ENCODE data around the gene BIRC6.
"Not testable (repeated sequence)": the region's sequence is repeated elsewhere in the genome, so short reads cannot be mapped to it uniquely, and the experiment has no call there.

BIRC6 gene

GRCh38 chr2:32356681-32357317 is at the start of gene BIRC6:
Gene BIRC6 (plus strand): TSS chr2:32357023. CDS start chr2:32357162, 139 bp downstream.
- Mint-ChIP-seq H3K4me3 (peak within 1 kb of the TSS; percentile 85), H3K27me3 (ENCODE audit: low read depth) (no peaks in the 10 kb centered on the region), H3K27ac (peak within 1 kb of the TSS; percentile 98), H3K4me1 (ENCODE audit: low read depth) (peaks cover 32% of the 10 kb centered on the region), H3K36me3 (ENCODE audit: low read depth) (peaks cover 26% of the 10 kb centered on the region), H3K9me3 (no peaks in the 10 kb centered on the region)
- DNase-seq (ENCODE audit: low spot score), result peak; percentile 97

GRCh38 chr2:32310577-32310976 is 46.2 kb upstream of the BIRC6 start:
- no peaks in the 10 kb centered on the region for H3K9me3 Mint-ChIP-seq
- no peak overlapping the region for H3K27ac Mint-ChIP-seq
- DNase-seq (ENCODE audit: low spot score), result no peak
- no peaks in the 10 kb centered on the region for H3K27me3 Mint-ChIP-seq (ENCODE audit: low read depth)
- H3K4me1 Mint-ChIP-seq (ENCODE audit: low read depth), result no peaks in the 10 kb centered on the region
- H3K4me3 Mint-ChIP-seq, result no peak overlapping the region
- H3K36me3 Mint-ChIP-seq (ENCODE audit: low read depth), result peaks cover 6% of the 10 kb centered on the region

- no peaks in the 10 kb centered on the region for H3K4me1 Mint-ChIP-seq (ENCODE audit: low read depth)
- DNase-seq (ENCODE audit: low spot score), result no peak
- no peaks in the 10 kb centered on the region for H3K9me3 Mint-ChIP-seq
- H3K27me3 Mint-ChIP-seq (ENCODE audit: low read depth), result no peaks in the 10 kb centered on the region
- no peak overlapping the region for H3K4me3 Mint-ChIP-seq
- no peaks in the 10 kb centered on the region for H3K36me3 Mint-ChIP-seq (ENCODE audit: low read depth)
- no peak overlapping the region for H3K27ac Mint-ChIP-seq
Observed at GRCh38 chr2:32314886-32315285, 41.9 kb upstream of the BIRC6 start.

- not testable (repeated sequence) for H3K4me3 Mint-ChIP-seq; H3K36me3 Mint-ChIP-seq (ENCODE audit: low read depth); H3K27ac Mint-ChIP-seq; H3K9me3 Mint-ChIP-seq; H3K4me1 Mint-ChIP-seq (ENCODE audit: low read depth); H3K27me3 Mint-ChIP-seq (ENCODE audit: low read depth); DNase-seq (ENCODE audit: low spot score)
Observed at GRCh38 chr2:32328679-32329078, 28.1 kb upstream of the BIRC6 start.

GRCh38 chr2:32329180-32329980 is 27.4 kb upstream of the BIRC6 start:
- not testable (repeated sequence) for H3K27me3 Mint-ChIP-seq (ENCODE audit: low read depth); H3K36me3 Mint-ChIP-seq (ENCODE audit: low read depth); H3K9me3 Mint-ChIP-seq; H3K4me1 Mint-ChIP-seq (ENCODE audit: low read depth); H3K27ac Mint-ChIP-seq; DNase-seq (ENCODE audit: low spot score); H3K4me3 Mint-ChIP-seq

GRCh38 chr2:32330136-32330535 is 26.7 kb upstream of the BIRC6 start:
- no peaks in the 10 kb centered on the region for H3K4me1 Mint-ChIP-seq (ENCODE audit: low read depth)

GRCh38 chr2:32342801-32343200 is 14.0 kb upstream of the BIRC6 start:
- Mint-ChIP-seq H3K4me3 (no peak overlapping the region), H3K9me3 (no peaks in the 10 kb centered on the region), H3K27me3 (ENCODE audit: low read depth) (no peaks in the 10 kb centered on the region), H3K27ac (no peak overlapping the region), H3K4me1 (ENCODE audit: low read depth) (no peaks in the 10 kb centered on the region), H3K36me3 (ENCODE audit: low read depth) (no peaks in the 10 kb centered on the region)
- no peak for DNase-seq (ENCODE audit: low spot score)

More at GRCh38 chr2:32330136-32330535, 26.7 kb upstream of the BIRC6 start:
- H3K27me3 Mint-ChIP-seq (ENCODE audit: low read depth), result no peaks in the 10 kb centered on the region
- H3K4me3 Mint-ChIP-seq, result no peak overlapping the region
- no peak overlapping the region for H3K27ac Mint-ChIP-seq
- no peak for DNase-seq (ENCODE audit: low spot score)
- no peaks in the 10 kb centered on the region for H3K9me3 Mint-ChIP-seq
- no peaks in the 10 kb centered on the region for H3K36me3 Mint-ChIP-seq (ENCODE audit: low read depth)

- H3K4me3 Mint-ChIP-seq; H3K36me3 Mint-ChIP-seq (ENCODE audit: low read depth); H3K9me3 Mint-ChIP-seq; H3K27me3 Mint-ChIP-seq (ENCODE audit: low read depth); H3K27ac Mint-ChIP-seq; DNase-seq (ENCODE audit: low spot score); H3K4me1 Mint-ChIP-seq (ENCODE audit: low read depth): not testable (repeated sequence)
Observed at GRCh38 chr2:32350797-32351196, 6.0 kb upstream of the BIRC6 start.

GRCh38 chr2:32355976-32356680 is 695 bp upstream of the BIRC6 start:
- no peaks in the 10 kb centered on the region for H3K27me3 Mint-ChIP-seq (ENCODE audit: low read depth)
- peaks cover 21% of the 10 kb centered on the region for H3K36me3 Mint-ChIP-seq (ENCODE audit: low read depth)
- H3K4me1 Mint-ChIP-seq (ENCODE audit: low read depth), result peaks cover 28% of the 10 kb centered on the region
- peak overlapping the region; percentile 85 for H3K4me3 Mint-ChIP-seq
- H3K9me3 Mint-ChIP-seq, result no peaks in the 10 kb centered on the region
- H3K27ac Mint-ChIP-seq, result peak overlapping the region; percentile 84
- DNase-seq (ENCODE audit: low spot score), result no peak

GRCh38 chr2:32357318-32358110 is 691 bp downstream of the BIRC6 start:
- peak overlapping the region; percentile 98 for H3K27ac Mint-ChIP-seq
- H3K9me3 Mint-ChIP-seq, result no peaks in the 10 kb centered on the region
- H3K36me3 Mint-ChIP-seq (ENCODE audit: low read depth), result peaks cover 32% of the 10 kb centered on the region
- H3K27me3 Mint-ChIP-seq (ENCODE audit: low read depth), result no peaks in the 10 kb centered on the region
- H3K4me3 Mint-ChIP-seq, result peak overlapping the region; percentile 83
- H3K4me1 Mint-ChIP-seq (ENCODE audit: low read depth), result peaks cover 32% of the 10 kb centered on the region
- DNase-seq (ENCODE audit: low spot score), result peak; percentile 34

- Mint-ChIP-seq H3K4me3 (peak overlapping the region; percentile 83), H3K36me3 (ENCODE audit: low read depth) (peaks cover 32% of the 10 kb centered on the region), H3K27ac (peak overlapping the region; percentile 69), H3K9me3 (no peaks in the 10 kb centered on the region), H3K27me3 (ENCODE audit: low read depth) (no peaks in the 10 kb centered on the region), H3K4me1 (ENCODE audit: low read depth) (peaks cover 32% of the 10 kb centered on the region)
- no peak for DNase-seq (ENCODE audit: low spot score)
Observed at GRCh38 chr2:32358111-32358482, 1.3 kb downstream of the BIRC6 start.

- H3K4me1 Mint-ChIP-seq (ENCODE audit: low read depth), result peaks cover 43% of the 10 kb centered on the region
- no peaks in the 10 kb centered on the region for H3K27me3 Mint-ChIP-seq (ENCODE audit: low read depth)
- H3K9me3 Mint-ChIP-seq, result no peaks in the 10 kb centered on the region
- DNase-seq (ENCODE audit: low spot score), result no peak
- H3K27ac Mint-ChIP-seq, result no peak overlapping the region
- H3K4me3 Mint-ChIP-seq, result no peak overlapping the region
- peaks cover 46% of the 10 kb centered on the region for H3K36me3 Mint-ChIP-seq (ENCODE audit: low read depth)
Observed at GRCh38 chr2:32360416-32360815, 3.6 kb downstream of the BIRC6 start.

- not testable (repeated sequence) for H3K4me3 Mint-ChIP-seq; H3K27me3 Mint-ChIP-seq (ENCODE audit: low read depth); H3K27ac Mint-ChIP-seq; DNase-seq (ENCODE audit: low spot score); H3K9me3 Mint-ChIP-seq
- Mint-ChIP-seq H3K36me3 (ENCODE audit: low read depth) (peaks cover 50% of the 10 kb centered on the region), H3K4me1 (ENCODE audit: low read depth) (peaks cover 42% of the 10 kb centered on the region)
Observed at GRCh38 chr2:32362997-32363396, 6.2 kb downstream of the BIRC6 start.

Measured in T-helper 2 cell treated with Interferon-gamma antibody and Interleukin-4, amounts not matched to agents 5 μg/mL and 100 μg/mL, for 36 hours (primary cell).